Activated CD4-positive, alpha-beta T cell treated with anti-CD3 and anti-CD28 coated beads, Interleukin-2, amount 50 U/mL, for 1 hour (primary cell): ENCODE results near the gene MAP2K4.
"Not testable (repeated sequence)": the region's sequence is repeated elsewhere in the genome, so short reads cannot be mapped to it uniquely, and the experiment has no call there.

Source experiments
- DNase-seq: peaks from one replicate; pipeline ENCODE4 v3.0.0-alpha.2; 2020

Gene MAP2K4

DNA sequence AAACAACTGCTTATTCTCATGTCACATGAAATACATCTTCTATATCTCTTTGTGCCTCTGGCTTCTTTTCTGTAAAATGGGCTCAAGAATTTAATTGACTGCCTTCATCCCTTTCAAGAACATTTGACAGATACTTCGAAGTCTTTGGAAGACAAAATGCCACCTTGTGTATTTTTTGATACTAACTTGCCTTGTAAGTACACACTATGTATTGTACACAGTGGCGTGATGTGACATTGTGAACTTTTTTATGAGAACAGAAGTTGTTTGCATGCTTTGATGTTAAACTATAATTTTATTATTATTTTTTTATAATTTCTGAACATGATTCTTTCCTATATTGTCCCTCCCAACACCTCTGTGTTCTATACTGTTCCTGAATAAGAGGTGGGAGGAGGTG, 73.7 kb downstream of the MAP2K4 start:
- no peak for DNase-seq

DNA sequence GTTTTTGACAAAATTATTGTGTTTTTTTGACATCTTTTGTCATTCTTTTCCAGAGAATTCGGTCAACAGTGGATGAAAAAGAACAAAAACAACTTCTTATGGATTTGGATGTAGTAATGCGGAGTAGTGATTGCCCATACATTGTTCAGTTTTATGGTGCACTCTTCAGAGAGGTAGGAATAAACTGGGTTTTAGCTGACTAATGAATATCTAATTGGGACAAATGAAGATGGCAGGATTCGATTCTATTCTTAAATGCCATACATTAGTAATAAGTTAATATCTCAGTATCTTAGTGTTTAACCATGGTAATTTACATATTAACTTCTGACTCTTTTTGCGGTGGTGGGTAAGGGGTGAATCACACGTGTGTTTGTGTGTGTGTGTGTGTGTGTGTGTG, 74.8 kb downstream of the MAP2K4 start:
- no peak for DNase-seq

DNA sequence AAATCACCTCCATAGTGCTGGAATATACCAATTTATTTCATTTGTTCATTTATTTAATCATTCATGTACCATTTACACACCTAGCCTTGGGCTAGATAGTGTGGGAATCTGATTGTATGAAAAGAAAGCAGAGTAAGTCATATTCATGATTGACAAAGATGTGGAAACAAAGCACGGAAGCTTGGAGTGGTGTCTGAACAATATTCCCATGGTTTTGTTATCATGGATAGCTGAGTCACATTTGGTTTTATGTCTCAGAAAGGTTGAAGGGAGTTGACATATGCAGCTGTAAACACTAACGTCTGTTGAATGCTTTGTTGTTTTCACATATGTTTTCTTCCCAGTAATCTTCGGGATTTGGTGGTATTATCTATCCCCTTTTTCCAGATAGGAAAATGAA, 76.6 kb downstream of the MAP2K4 start:
- DNase-seq, result no peak

DNA sequence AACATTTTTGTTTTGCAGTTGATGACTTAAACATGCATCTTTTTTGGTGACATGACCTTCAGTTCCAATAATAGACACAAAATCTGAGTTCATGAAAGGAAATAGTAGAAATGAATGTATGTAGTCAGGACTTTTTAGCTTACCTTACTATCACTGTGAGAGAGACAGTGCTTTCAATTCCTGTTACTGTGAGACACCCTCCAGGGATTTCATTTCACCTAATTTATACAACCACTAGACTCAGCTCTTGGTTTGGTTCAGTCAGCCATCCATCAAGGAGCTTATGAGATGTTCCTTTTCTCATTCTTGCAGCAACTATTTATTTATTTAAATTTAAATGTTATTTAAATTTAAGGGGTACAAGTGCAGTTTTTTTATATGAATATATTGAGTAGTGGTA, 77.9 kb downstream of the MAP2K4 start:
- no peak for DNase-seq

DNA sequence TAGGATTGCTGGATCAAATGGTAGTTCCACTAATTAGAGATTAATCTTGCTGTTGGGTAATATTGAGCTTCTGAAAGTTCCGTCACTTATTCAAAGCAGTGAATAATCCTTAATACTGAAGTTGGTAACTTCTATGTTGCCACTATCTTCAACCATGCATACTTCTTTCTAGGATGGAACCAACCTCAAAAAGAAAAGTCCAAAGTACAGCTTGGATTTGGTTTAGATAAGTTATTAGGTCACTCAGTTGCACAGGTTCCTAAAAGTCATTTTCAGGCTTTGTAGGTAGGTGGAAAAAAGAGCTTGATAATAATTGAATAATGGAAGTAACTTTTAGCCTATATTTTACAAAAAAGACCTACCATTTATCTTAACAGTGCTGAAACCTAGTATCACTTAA, 78.7 kb downstream of the MAP2K4 start:
- no peak for DNase-seq

DNA sequence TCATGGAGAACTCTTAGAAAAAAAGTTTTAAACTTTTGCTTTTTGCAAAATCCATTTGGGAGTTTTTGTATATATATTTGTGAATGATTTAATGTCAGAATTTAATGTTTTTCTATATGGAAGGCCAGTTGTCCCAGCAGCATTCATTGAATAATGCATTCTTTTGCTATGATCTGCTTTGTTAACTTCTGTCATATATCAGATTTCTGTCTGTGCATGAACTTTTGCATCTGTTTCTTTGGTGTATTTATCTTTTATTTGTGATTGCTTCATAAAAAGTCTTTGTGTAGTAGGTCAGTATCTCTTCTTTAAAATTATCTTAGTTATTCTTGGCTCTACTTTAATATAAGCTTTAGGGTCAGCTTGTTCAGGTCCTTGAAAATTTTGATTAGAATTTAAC, 84.2 kb downstream of the MAP2K4 start:
- no peak for DNase-seq

DNA sequence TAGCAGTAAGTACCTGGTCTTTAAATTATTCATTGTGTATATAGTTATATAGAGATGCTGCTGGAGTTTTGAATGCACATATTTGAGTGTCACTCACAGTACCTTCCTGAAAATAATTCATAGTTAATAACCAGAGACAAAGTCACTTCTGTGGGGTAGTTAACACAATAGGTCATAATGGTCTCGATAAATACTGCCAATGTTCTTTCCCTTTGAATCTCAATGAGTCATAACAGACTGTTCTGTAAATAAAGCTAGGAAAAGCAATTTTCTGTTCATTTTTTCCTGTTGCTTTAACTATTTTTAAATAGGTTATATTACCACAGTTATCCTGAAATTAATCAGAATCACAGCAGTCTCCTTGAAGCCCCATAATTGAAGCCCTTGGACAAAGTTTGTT, 87.2 kb downstream of the MAP2K4 start:
- DNase-seq, result no peak

DNA sequence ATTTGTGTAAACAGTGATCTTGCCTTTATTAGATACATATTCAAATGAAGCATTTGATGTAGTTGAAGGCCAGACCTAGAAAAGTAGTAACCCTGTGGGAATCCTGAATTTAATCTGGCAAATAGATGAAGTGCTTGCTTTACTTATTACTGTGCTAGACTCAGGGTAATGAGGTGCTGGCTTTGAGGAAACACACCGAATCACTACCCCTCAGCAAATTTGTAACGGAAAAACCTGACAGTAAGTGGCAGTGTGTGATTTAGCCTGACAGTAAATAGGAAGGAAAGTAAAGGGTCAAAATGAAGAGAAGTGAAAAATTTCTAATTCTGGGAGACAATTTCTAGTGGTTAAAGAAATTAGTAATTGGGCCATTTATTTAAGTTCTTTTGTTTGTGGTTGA, 90.2 kb downstream of the MAP2K4 start:
- DNase-seq, result no peak

DNA sequence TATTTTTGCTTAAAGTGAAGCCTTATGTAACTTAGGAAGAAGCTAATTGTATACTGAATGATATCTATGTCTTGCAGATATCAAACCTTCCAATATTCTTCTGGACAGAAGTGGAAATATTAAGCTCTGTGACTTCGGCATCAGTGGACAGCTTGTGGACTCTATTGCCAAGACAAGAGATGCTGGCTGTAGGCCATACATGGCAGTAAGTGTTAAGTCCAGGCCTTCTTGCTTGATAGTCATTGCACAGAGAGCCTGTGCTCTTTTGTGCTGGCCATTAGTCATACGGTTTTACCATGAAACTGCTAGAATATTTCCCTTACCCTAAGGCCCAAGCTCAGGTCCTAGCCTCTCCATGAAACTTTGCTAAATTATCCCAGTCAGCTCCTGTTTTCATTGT, 92.5 kb downstream of the MAP2K4 start:
- no peak for DNase-seq

DNA sequence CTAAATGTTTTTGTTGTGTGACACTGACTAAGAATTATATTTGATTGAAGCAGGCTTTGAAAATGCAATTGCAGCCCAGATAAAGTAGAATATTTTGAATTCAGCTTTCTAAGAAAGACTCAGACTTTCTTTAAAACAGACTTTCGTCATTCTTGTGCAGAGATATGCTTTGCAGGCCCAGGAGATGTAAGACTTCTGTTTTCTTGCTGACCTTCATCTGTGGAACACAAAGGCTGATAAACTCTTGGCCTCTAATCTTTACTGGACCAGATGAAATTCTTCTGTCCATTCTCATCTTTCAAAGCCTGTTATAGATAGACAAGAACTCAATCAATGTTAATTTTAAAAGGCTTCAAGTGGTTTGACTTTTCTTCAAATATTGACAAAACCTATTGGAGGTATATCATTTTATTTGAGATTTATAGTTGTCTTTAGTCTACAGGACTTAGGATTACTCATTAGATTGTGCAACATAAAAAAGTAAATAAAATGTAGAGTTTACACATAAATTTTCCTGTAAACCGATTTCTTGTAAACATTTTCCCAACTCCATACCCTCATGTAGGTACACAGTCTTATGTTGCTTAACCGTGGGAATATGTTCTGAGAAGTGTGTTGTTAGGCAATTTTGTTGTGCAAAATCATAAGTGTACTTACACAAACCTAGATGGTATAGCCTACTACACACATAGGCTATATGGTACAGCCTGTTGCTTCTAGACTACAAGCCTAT, 94.2 kb downstream of the MAP2K4 start:
- DNase-seq, result no peak

DNA sequence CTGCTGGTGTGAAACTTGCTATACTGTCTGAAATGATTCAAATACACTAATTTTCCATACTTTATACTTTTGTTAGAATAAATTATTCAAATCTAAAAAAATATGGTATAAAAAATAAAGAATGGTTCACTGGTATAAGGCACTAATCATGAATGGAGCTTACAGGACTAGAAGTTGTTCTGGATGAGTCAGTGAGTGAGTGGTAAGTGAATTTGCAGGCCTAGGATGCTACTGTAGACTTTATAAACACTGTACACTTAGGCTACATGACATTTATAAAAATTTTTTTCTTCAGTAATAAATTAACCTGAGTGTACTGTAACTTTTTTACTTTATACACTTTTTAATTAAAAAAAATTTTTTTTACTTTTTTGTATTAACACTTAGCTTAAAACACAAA, 95.5 kb downstream of the MAP2K4 start:
- no peak for DNase-seq

DNA sequence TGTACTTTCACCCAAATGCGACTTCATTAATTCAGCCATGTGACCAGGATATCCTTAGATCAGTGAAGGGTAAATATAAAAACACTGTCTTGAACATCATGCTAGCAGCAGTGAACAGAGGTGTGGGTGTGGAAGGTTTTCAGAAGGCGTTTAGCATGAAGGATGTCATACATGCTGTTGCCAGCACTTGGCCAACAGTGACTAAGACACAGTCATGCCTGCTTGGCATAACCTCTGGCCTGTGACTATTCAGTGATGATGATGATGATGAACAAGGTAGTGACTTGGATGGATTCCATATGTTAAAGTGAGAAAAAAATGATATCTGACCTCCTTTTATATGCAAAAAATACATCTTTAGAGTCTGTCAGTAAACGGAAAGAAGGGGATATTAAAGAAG, 97.9 kb downstream of the MAP2K4 start:
- no peak for DNase-seq

DNA sequence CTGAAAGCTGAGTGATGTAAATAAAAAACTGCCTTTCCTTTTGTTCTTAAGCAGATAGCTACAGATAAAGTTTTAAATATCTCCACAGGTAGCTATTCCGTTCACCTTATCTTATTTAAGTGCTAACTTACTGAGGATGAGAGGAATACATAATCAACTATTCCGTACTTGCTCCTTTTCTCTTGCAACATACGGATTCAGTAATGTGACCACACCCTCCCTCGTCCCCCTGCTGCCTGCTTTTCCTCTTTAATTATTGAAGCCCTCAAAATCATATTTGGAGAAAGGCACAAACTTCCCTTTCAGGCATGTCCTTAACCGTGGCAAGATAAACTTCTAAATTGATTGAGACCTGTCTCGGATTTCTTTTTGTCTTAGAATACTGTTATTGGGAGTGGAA, 101.4 kb downstream of the MAP2K4 start:
- DNase-seq, result no peak

DNA sequence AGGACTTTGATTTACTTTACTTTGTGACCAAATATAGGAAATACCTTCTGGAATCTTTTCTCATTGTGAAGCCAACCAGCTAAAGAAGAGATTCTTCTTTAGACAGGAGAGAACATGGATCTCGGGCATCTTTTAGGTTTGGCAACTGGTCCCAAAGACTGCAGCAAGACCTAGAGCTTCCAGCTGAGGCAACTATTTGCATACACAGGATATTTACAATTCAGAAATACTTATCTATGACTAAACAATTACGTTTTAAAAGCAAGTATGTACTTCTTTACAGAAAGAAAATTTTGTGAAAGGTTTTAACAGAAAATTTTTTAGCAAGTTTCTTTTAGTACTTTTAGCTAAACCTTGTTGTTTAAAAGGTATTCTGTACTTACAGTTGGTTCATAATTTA, 106.5 kb downstream of the MAP2K4 start:
- no peak for DNase-seq

DNA sequence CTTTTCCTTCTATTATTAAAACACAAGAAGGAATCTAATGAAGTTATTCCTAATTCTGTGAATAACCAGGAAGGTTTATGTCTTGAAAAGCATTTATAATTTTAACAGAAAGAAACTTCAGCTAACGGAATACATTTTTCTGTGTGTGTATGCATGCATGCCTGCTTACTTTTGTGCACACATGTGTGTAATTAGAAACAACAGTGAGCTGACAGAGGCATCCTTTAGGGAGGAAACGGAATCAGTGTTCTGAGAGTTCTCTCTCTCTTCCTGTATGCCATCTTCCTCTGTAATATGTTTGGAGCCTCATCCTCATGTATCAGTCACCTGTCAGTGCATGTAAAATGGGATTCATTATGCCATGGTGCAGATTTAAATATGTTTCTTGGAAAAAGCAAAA, 107.0 kb downstream of the MAP2K4 start:
- no peak for DNase-seq

DNA sequence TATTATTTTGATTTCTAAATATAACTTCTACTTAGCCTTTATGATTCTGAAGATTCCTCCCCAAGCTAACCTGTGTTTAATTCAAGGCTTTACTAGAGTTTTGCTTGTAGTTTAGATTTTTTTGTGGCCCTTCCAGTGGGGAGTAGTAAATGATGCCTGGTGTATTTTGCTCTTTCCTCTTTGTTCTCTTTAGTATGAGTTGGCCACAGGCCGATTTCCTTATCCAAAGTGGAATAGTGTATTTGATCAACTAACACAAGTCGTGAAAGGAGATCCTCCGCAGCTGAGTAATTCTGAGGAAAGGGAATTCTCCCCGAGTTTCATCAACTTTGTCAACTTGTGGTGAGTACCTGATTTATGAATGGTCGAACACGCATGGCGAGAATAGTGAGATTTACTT, 108.3 kb downstream of the MAP2K4 start:
- DNase-seq, result no peak

DNA sequence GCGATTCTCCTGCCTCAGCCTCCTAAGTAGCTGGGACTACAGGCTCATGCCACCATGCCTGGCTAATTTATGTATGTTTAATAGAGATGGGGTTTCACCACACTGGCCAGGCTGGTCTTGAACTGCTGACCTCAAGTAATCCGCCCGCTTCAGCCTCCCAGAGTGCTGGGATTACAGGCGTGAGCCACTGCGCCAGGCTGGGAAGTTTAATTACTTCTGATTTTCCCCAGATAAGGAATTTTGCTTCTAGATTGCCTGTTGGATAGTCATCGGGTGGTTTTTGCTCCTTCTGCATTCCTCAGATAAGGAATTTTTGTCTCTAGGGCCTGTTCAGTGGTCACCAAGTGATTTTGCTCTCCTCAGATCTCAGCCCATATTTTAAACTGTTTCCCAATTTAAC, 112.5 kb downstream of the MAP2K4 start:
- DNase-seq, result no peak

DNA sequence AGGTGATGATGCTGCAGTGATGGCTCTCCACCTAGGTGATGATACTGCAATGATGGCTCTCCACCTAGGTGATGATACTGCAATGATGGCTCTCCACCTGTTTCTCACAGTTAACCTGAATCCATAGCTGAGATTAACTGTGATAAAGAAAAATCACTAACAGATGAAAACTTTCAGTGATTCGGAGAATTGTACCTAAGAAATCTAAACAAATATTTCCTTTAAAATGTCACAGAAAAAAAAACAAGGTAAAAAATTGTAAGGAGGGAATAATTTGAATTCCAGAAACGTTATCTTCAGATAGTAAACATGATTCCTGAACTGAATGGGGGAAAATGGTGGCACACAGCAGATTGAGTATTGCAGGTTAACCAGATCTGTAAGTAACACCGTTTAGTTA, 113.4 kb downstream of the MAP2K4 start:
- DNase-seq, result no peak

DNA sequence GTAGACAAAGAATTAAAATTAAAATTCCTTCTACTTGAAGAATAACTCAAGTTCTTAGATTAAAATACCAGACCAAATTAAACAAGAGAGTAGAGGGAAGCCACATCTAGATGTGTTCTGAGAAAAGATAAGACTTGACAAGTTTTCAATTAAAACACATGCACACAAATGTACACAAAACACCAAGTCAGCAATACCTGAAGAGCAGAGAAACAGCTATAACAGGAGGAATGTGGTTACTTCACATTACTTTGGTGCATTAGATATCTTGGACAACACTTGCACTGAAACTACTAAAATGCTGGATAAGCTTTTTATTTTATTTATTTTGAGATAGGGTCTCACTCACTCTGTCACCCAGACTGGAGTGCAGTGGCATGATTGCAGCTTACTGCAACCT, 113.9 kb downstream of the MAP2K4 start:
- DNase-seq, result no peak

DNA sequence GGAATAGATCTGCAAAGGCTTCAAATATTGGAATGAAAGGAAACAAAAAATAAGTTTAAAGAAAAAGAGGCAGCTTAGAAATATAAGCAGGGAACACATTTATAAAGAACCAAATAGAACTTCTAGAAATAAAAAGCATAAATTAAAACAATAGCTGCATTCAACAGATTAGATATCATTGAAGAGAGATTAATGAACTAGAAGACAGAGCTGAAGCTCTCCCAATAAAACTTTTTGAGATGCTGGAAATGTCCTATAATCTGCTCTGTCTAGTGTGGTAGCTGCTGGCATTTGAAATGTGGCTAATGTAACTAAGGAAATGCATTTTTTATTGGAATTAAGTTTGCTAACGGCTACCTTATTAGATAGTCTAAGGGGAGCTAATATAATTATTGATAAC, 115.6 kb downstream of the MAP2K4 start:
- DNase-seq, result no peak

DNA sequence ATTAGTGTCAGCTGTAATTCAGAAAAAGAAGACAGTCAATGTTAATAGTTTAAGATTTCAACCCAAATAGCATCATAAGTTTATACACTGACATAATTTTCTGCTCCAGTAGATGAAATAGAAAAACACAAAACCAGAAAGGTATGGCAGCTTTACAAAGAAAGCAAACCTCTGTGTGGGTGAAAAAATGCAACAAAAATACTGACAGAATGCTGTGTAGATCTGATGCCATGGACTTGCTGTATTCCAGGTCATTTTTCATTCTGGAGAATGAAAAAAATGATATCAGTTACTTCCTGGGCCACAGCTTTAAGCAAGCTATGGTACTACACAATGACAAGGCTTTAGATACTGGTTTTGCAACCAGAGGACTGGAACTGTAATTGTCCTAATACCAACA, 116.0 kb downstream of the MAP2K4 start:
- no peak for DNase-seq

DNA sequence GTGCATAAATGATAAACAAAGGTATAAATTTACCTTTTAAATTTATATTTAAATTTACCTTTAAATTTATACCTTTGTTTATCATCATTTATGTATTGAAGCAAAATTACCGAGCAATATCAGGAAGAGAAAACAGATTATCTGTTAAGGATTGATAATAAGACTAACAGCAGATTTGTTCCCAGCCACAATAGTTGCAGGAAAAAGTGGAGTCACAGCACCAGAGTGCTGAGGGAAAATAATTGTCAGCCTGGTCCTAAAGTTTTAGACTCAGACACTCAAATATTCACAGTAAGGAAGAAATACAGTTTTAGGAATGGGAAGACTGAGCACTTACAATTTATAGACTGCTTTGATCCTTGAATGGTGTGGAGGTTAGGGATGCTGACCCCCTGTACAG, 117.2 kb downstream of the MAP2K4 start:
- DNase-seq, result no peak

DNA sequence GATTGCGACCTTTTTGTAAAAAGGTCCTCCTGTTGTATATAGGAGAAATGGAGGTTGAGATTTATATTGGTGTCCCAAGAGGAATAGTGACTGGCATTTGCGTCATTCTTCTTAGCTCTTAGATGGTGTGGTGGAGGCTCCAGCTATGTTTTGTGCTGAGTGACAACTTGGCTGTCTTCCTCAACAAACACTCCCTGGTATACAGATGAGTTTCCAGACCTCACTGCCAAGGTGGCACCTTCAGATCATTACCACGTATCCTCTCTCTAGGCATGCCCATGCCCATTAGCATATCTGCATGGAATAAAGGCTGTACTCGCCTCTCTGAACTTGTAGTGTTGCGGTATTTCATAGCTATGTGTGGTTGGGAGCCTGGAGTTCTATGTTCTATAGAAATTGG, 120.0 kb downstream of the MAP2K4 start:
- DNase-seq, result no peak

DNA sequence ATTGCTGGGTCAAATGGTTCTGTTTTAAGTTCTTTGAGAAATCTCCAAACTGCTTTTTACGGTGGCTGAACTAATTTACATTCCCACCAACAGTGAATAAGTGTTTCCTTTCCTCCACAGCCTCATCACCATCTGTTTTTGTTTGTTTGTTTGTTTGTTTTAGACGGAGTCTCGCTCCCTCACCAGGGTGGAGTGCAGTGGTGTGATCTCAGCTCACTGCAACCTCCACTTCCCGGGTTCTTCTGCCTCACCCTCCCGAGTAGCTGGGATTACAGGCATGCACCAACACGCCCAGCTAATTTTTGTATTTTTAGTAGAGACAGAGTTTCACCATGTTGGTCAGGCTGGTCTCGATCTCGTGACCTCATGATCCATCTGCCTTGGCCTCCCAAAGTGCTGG, 141.5 kb downstream of the MAP2K4 start:
- DNase-seq, result not testable (repeated sequence)

DNA sequence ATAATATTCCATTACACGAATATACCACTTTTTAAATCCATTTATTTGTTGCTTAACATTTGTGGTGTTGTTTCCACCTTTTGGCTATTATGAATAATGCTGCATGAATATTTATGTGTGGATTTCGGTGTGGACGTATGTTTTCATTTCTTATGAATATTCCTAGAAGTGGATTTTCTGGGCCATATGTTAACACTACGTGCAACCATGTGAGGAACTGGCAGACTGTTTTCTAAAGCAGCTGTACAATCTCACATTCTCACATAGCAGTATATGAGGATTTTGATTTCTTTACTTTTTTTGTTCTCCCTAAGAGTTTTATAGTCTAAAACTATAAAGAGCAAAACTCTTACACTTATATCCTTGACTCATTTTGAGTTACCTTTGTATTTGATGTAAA, 143.4 kb downstream of the MAP2K4 start:
- no peak for DNase-seq
